CD4-positive, alpha-beta T cell treated with Interleukin-17A for 1 hour (primary cell): Measurements from ENCODE around the gene TLR8.
"Not testable (repeated sequence)": the region's sequence is repeated elsewhere in the genome, so short reads cannot be mapped to it uniquely, and the experiment has no call there.

Experiments
- DNase-seq: peaks from one replicate; pipeline ENCODE4 v3.0.0-alpha.2; 2020

Gene TLR8

GRCh38 chrX:12899506-12899905, 6.9 kb upstream of the TLR8 start:
- DNase-seq = no peak

- peak; percentile 63 for DNase-seq
Observed at GRCh38 chrX:12901486-12901885, 4.9 kb upstream of the TLR8 start.

GRCh38 chrX:12903646-12904045, 2.8 kb upstream of the TLR8 start:
- no peak for DNase-seq

GRCh38 chrX:12910423-12911121, 4.2 kb downstream of the TLR8 start:
- DNase-seq = no peak

GRCh38 chrX:12911122-12911470, 4.7 kb downstream of the TLR8 start:
- DNase-seq = no peak

- no peak for DNase-seq
Observed at GRCh38 chrX:12912791-12913482, 6.5 kb downstream of the TLR8 start.

- no peak for DNase-seq
Observed at GRCh38 chrX:12917753-12918152, 11.3 kb downstream of the TLR8 start.

GRCh38 chrX:12919051-12919450, 12.6 kb downstream of the TLR8 start:
- no peak for DNase-seq

- DNase-seq = no peak
Observed at GRCh38 chrX:12919620-12920019, 13.2 kb downstream of the TLR8 start.

- no peak for DNase-seq
Observed at GRCh38 chrX:12920990-12921389, 14.6 kb downstream of the TLR8 start.

GRCh38 chrX:12921886-12922598, 15.6 kb downstream of the TLR8 start:
- no peak for DNase-seq

- no peak for DNase-seq
Observed at GRCh38 chrX:12922599-12922919, 16.1 kb downstream of the TLR8 start.

GRCh38 chrX:12929701-12930100, 23.3 kb downstream of the TLR8 start:
- no peak for DNase-seq

- no peak for DNase-seq
Observed at GRCh38 chrX:12930150-12930549, 23.7 kb downstream of the TLR8 start.

GRCh38 chrX:12932244-12932643, 25.8 kb downstream of the TLR8 start:
- DNase-seq = no peak

GRCh38 chrX:12934850-12935249, 28.4 kb downstream of the TLR8 start:
- DNase-seq = no peak

GRCh38 chrX:12936947-12937346, 30.5 kb downstream of the TLR8 start:
- no peak for DNase-seq

GRCh38 chrX:12940471-12940870, 34.1 kb downstream of the TLR8 start:
- not testable (repeated sequence) for DNase-seq

GRCh38 chrX:12943592-12943991, 37.2 kb downstream of the TLR8 start:
- not testable (repeated sequence) for DNase-seq

- not testable (repeated sequence) for DNase-seq
Observed at GRCh38 chrX:12944452-12944851, 38.0 kb downstream of the TLR8 start.

GRCh38 chrX:12945494-12945893, 39.1 kb downstream of the TLR8 start:
- DNase-seq = no peak

GRCh38 chrX:12946406-12946805, 40.0 kb downstream of the TLR8 start:
- no peak for DNase-seq

- DNase-seq = peak; percentile 86
Observed at GRCh38 chrX:12946838-12947544, 40.6 kb downstream of the TLR8 start.
